ENCODE measurements around the gene TXNIP.

Gene TXNIP

GRCh38 chr1:146022403-146023127 is 26.2 kb upstream of the TXNIP start:
- H3K9me3 ChIP-seq (ENCODE audit: low read length) = no peaks in the 10 kb centered on the region
- no peaks in the 10 kb centered on the region for H3K36me3 ChIP-seq (ENCODE audit: insufficient read depth, low read length)
- H3K9ac ChIP-seq (ENCODE audit: low read length) = no peak overlapping the region
- H3K27me3 ChIP-seq (ENCODE audit: control insufficient read depth in 1 of 2, insufficient read depth in 2 of 2, low read length in 2 of 2) = peaks cover 16% of the 10 kb centered on the region in 2 donors
- H3K27ac ChIP-seq (ENCODE audit: low read depth, low read length) = no peak overlapping the region
- no peak overlapping the region for H3K4me3 ChIP-seq (ENCODE audit: low read depth in 1 of 2, low read length in 2 of 2)
- H3K4me1 ChIP-seq (ENCODE audit: insufficient read depth, low read length) = peaks cover 9% of the 10 kb centered on the region

GRCh38 chr1:146021622-146022402 is 25.4 kb upstream of the TXNIP start, which contains the start of gene HJV:
Gene HJV (minus strand): TSS chr1:146021735. CDS start chr1:146020231, 1,504 bp downstream.
- H3K4me3 ChIP-seq (ENCODE audit: low read depth in 1 of 2, low read length in 2 of 2) = no peak within 1 kb of the TSS
- peaks cover 16% of the 10 kb centered on the region in 2 donors for H3K27me3 ChIP-seq (ENCODE audit: control insufficient read depth in 1 of 2, insufficient read depth in 2 of 2, low read length in 2 of 2)
- H3K36me3 ChIP-seq (ENCODE audit: insufficient read depth, low read length) = no peaks in the 10 kb centered on the region
- no peak within 1 kb of the TSS for H3K27ac ChIP-seq (ENCODE audit: low read depth, low read length)
- peaks cover 9% of the 10 kb centered on the region for H3K4me1 ChIP-seq (ENCODE audit: insufficient read depth, low read length)
- no peaks in the 10 kb centered on the region for H3K9me3 ChIP-seq (ENCODE audit: low read length)
- H3K9ac ChIP-seq (ENCODE audit: low read length) = no peak within 1 kb of the TSS

GRCh38 chr1:146021050-146021445 is 24.7 kb upstream of the TXNIP start:
- H3K27ac ChIP-seq (ENCODE audit: low read depth, low read length) = no peak overlapping the region

GRCh38 chr1:146020058-146021049 is 24.0 kb upstream of the TXNIP start:
- no peak overlapping the region for H3K27ac ChIP-seq (ENCODE audit: low read depth, low read length)
- H3K4me3 ChIP-seq (ENCODE audit: low read depth in 1 of 2, low read length in 2 of 2) = no peak overlapping the region
- H3K4me1 ChIP-seq (ENCODE audit: insufficient read depth, low read length) = peaks cover 9% of the 10 kb centered on the region
- H3K9ac ChIP-seq (ENCODE audit: low read length) = no peak overlapping the region
- no peaks in the 10 kb centered on the region for H3K9me3 ChIP-seq (ENCODE audit: low read length)
- H3K27me3 ChIP-seq (ENCODE audit: control insufficient read depth in 1 of 2, insufficient read depth in 2 of 2, low read length in 2 of 2) = peaks cover 16% of the 10 kb centered on the region in 2 donors
- H3K36me3 ChIP-seq (ENCODE audit: insufficient read depth, low read length) = no peaks in the 10 kb centered on the region

More at GRCh38 chr1:146021050-146021445, 24.7 kb upstream of the TXNIP start:
- Histone ChIP-seq H3K4me1 (ENCODE audit: insufficient read depth, low read length) (peaks cover 9% of the 10 kb centered on the region), H3K9me3 (ENCODE audit: low read length) (no peaks in the 10 kb centered on the region), H3K36me3 (ENCODE audit: insufficient read depth, low read length) (no peaks in the 10 kb centered on the region), H3K4me3 (ENCODE audit: low read depth in 1 of 2, low read length in 2 of 2) (no peak overlapping the region), H3K27me3 (ENCODE audit: control insufficient read depth in 1 of 2, insufficient read depth in 2 of 2, low read length in 2 of 2) (peaks cover 16% of the 10 kb centered on the region in 2 donors), H3K9ac (ENCODE audit: low read length) (no peak overlapping the region)

- Histone ChIP-seq H3K9me3 (ENCODE audit: low read length) (no peaks in the 10 kb centered on the region), H3K27ac (ENCODE audit: low read depth, low read length) (no peak overlapping the region), H3K36me3 (ENCODE audit: insufficient read depth, low read length) (no peaks in the 10 kb centered on the region), H3K4me3 (ENCODE audit: low read depth in 1 of 2, low read length in 2 of 2) (peak overlapping the region in 1 of 2 donors; percentile 17), H3K27me3 (ENCODE audit: control insufficient read depth in 1 of 2, insufficient read depth in 2 of 2, low read length in 2 of 2) (peaks cover 16% of the 10 kb centered on the region in 2 donors), H3K9ac (ENCODE audit: low read length) (no peak overlapping the region), H3K4me1 (ENCODE audit: insufficient read depth, low read length) (peaks cover 9% of the 10 kb centered on the region)
Observed at GRCh38 chr1:146019231-146020057, 23.1 kb upstream of the TXNIP start.

GRCh38 chr1:146016891-146017290 is 20.5 kb upstream of the TXNIP start:
- H3K27ac ChIP-seq (ENCODE audit: low read depth, low read length) = no peak overlapping the region
- H3K27me3 ChIP-seq (ENCODE audit: control insufficient read depth in 1 of 2, insufficient read depth in 2 of 2, low read length in 2 of 2) = peaks cover 16% of the 10 kb centered on the region in 2 donors
- H3K9me3 ChIP-seq (ENCODE audit: low read length) = no peaks in the 10 kb centered on the region
- peaks cover 9% of the 10 kb centered on the region for H3K4me1 ChIP-seq (ENCODE audit: insufficient read depth, low read length)
- H3K36me3 ChIP-seq (ENCODE audit: insufficient read depth, low read length) = no peaks in the 10 kb centered on the region
- no peak overlapping the region for H3K4me3 ChIP-seq (ENCODE audit: low read depth in 1 of 2, low read length in 2 of 2)
- no peak overlapping the region for H3K9ac ChIP-seq (ENCODE audit: low read length)

GRCh38 chr1:146013559-146013922 is 17.2 kb upstream of the TXNIP start:
- Histone ChIP-seq H3K9me3 (ENCODE audit: low read length) (no peaks in the 10 kb centered on the region), H3K9ac (ENCODE audit: low read length) (no peak overlapping the region), H3K36me3 (ENCODE audit: insufficient read depth, low read length) (no peaks in the 10 kb centered on the region), H3K4me3 (ENCODE audit: low read depth in 1 of 2, low read length in 2 of 2) (no peak overlapping the region), H3K27me3 (ENCODE audit: control insufficient read depth in 1 of 2, insufficient read depth in 2 of 2, low read length in 2 of 2) (no peaks in the 10 kb centered on the region), H3K27ac (ENCODE audit: low read depth, low read length) (no peak overlapping the region), H3K4me1 (ENCODE audit: insufficient read depth, low read length) (no peaks in the 10 kb centered on the region)

- Histone ChIP-seq H3K27ac (ENCODE audit: low read depth, low read length) (no peak overlapping the region), H3K9me3 (ENCODE audit: low read length) (no peaks in the 10 kb centered on the region), H3K4me1 (ENCODE audit: insufficient read depth, low read length) (no peaks in the 10 kb centered on the region), H3K27me3 (ENCODE audit: control insufficient read depth in 1 of 2, insufficient read depth in 2 of 2, low read length in 2 of 2) (no peaks in the 10 kb centered on the region), H3K36me3 (ENCODE audit: insufficient read depth, low read length) (no peaks in the 10 kb centered on the region), H3K9ac (ENCODE audit: low read length) (no peak overlapping the region), H3K4me3 (ENCODE audit: low read depth in 1 of 2, low read length in 2 of 2) (no peak overlapping the region)
Observed at GRCh38 chr1:146012703-146013558, 16.6 kb upstream of the TXNIP start.

GRCh38 chr1:146010126-146010738 is 13.9 kb upstream of the TXNIP start:
- Histone ChIP-seq H3K27me3 (ENCODE audit: control insufficient read depth in 1 of 2, insufficient read depth in 2 of 2, low read length in 2 of 2) (no peaks in the 10 kb centered on the region), H3K36me3 (ENCODE audit: insufficient read depth, low read length) (no peaks in the 10 kb centered on the region), H3K4me3 (ENCODE audit: low read depth in 1 of 2, low read length in 2 of 2) (no peak overlapping the region), H3K9me3 (ENCODE audit: low read length) (no peaks in the 10 kb centered on the region), H3K27ac (ENCODE audit: low read depth, low read length) (no peak overlapping the region), H3K4me1 (ENCODE audit: insufficient read depth, low read length) (no peaks in the 10 kb centered on the region), H3K9ac (ENCODE audit: low read length) (no peak overlapping the region)

All from muscle layer of colon (tissue), 2 donors.